Parathyroid adenoma (tissue), 2 donors: ENCODE results near the gene HJV.

ENCODE experiments used
- H2AFZ ChIP-seq: fragments of 300-600 bp; sonication (generic); one replicate; pipeline ENCODE4 v1.7.0; 2017; ENCODE audit warnings: antibody characterized with exemption, mild to moderate bottlenecking
- H3K27ac ChIP-seq: fragments of 300-600 bp; sonication (generic); one replicate; pipeline ENCODE4 v1.7.0; 2017
- H3K27me3 ChIP-seq: fragments of 300-600 bp; sonication (generic); one replicate; pipeline ENCODE4 v1.7.0; 2017; ENCODE audit warnings: low read length; ENCODE audit not compliant: control insufficient read depth, insufficient read depth
- H3K36me3 ChIP-seq: fragments of 300-600 bp; sonication (generic); one replicate; pipeline ENCODE4 v1.7.0; 2017; ENCODE audit warnings: low read length; ENCODE audit not compliant: control insufficient read depth, insufficient read depth
- H3K4me1 ChIP-seq: fragments of 300-600 bp; sonication (generic); one replicate; pipeline ENCODE4 v1.7.0; 2017; ENCODE audit warnings: control low read depth
- H3K4me2 ChIP-seq: fragments of 300-600 bp; sonication (generic); one replicate; pipeline ENCODE4 v1.7.0; 2017; ENCODE audit warnings: low read length
- H3K4me3 ChIP-seq: fragments of 300-600 bp; sonication (generic); one replicate; pipeline ENCODE4 v1.7.0; 2017; ENCODE audit warnings: low read depth, low read length
- H3K79me2 ChIP-seq: fragments of 300-600 bp; sonication (generic); one replicate; pipeline ENCODE4 v1.7.0; 2017; ENCODE audit warnings: control low read depth
- H3K9ac ChIP-seq: fragments of 300-600 bp; sonication (generic); one replicate; pipeline ENCODE4 v1.7.0; 2017; ENCODE audit warnings: mild to moderate bottlenecking
- H3K9me3 ChIP-seq: fragments of 300-600 bp; sonication (generic); one replicate; pipeline ENCODE4 v1.7.0; 2017; ENCODE audit warnings: low read length; ENCODE audit not compliant: control insufficient read depth
- CTCF ChIP-seq: fragments of 300-600 bp; sonication (generic); IDR thresholded peaks from one replicate; pipeline ENCODE4 v1.7.0; 2017; ENCODE audit warnings: antibody characterized with exemption, mild to moderate bottlenecking
- donor health status: primary hyperparathyroidism.

The HJV gene

GRCh38 chr1:145995148-145995881 is 26.2 kb downstream of the HJV start:
- no peak overlapping the region for H2AFZ ChIP-seq
- peaks cover 12% of the 10 kb centered on the region for H3K4me1 ChIP-seq
- H3K36me3 ChIP-seq: peaks cover 45% of the 10 kb centered on the region
- TF ChIP-seq CTCF: no peak
- peaks cover 9% of the 10 kb centered on the region for H3K9me3 ChIP-seq
- peak overlapping the region; percentile 72 for H3K4me2 ChIP-seq
- peaks cover 34% of the 10 kb centered on the region for H3K79me2 ChIP-seq
- H3K9ac ChIP-seq: peak overlapping the region; percentile 99
- H3K27me3 ChIP-seq: no peaks in the 10 kb centered on the region
- peak overlapping the region; percentile 100 for H3K27ac ChIP-seq
- peak overlapping the region; percentile 100 for H3K4me3 ChIP-seq

GRCh38 chr1:145994391-145995120 is 27.0 kb downstream of the HJV start:
- Histone ChIP-seq H3K79me2 (peaks cover 34% of the 10 kb centered on the region), H3K4me2 (peak overlapping the region; percentile 72), H3K36me3 (peaks cover 45% of the 10 kb centered on the region), H3K27me3 (no peaks in the 10 kb centered on the region), H3K9me3 (peaks cover 9% of the 10 kb centered on the region), H3K4me1 (peaks cover 9% of the 10 kb centered on the region), H2AFZ (no peak overlapping the region), H3K27ac (peak overlapping the region; percentile 100), H3K9ac (peak overlapping the region; percentile 99), H3K4me3 (peak overlapping the region; percentile 100)
- no peak for TF ChIP-seq CTCF

- Histone ChIP-seq H3K4me1 (peaks cover 7% of the 10 kb centered on the region), H3K4me2 (peak overlapping the region; percentile 72), H3K27me3 (no peaks in the 10 kb centered on the region), H3K27ac (peak overlapping the region; percentile 100), H3K4me3 (peak overlapping the region; percentile 100), H3K9ac (peak overlapping the region; percentile 99), H3K79me2 (peaks cover 34% of the 10 kb centered on the region), H3K9me3 (peaks cover 9% of the 10 kb centered on the region), H3K36me3 (peaks cover 45% of the 10 kb centered on the region), H2AFZ (no peak overlapping the region)
- no peak for TF ChIP-seq CTCF
These were observed 27.7 kb downstream of the HJV start for GRCh38 chr1:145993618-145994390.

GRCh38 chr1:145992958-145993617 is 28.4 kb downstream of the HJV start:
- H3K27ac ChIP-seq: peak overlapping the region; percentile 100
- H3K4me3 ChIP-seq: peak overlapping the region; percentile 100
- peak overlapping the region; percentile 72 for H3K4me2 ChIP-seq
- H3K4me1 ChIP-seq: peaks cover 9% of the 10 kb centered on the region
- H3K27me3 ChIP-seq: no peaks in the 10 kb centered on the region
- peak overlapping the region; percentile 99 for H3K9ac ChIP-seq
- H2AFZ ChIP-seq: no peak overlapping the region
- H3K9me3 ChIP-seq: peaks cover 9% of the 10 kb centered on the region
- no peak for TF ChIP-seq CTCF
- H3K36me3 ChIP-seq: peaks cover 45% of the 10 kb centered on the region
- H3K79me2 ChIP-seq: peaks cover 34% of the 10 kb centered on the region
